Measurements from ENCODE around the gene ATG7.
"Not testable (repeated sequence)": the region's sequence is repeated elsewhere in the genome, so short reads cannot be mapped to it uniquely, and the experiment has no call there.

ATG7 gene

DNA sequence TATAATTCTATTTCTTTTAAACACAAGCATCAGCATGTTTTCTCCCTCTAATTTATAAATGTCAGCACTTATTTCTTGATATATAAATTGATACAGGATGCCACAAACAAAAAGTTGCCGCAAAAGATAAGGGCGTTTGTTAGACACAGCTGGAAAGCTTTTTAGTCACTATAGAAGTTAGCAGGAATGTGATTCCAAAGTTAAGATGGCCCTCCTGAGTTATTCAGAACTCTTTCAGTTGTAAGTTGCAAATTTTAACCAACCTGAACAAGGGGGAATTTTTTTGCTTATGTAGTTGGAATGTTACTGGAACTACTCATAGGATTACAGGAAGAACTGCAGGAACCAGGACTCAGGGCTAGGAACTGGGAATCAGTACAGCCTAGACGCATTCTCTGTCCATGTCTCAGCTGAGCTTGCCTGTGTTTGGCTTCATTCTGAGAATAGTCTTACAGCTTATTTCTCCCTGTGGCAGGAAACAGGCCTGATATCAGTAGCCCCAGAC, 205.3 kb downstream of the ATG7 start:
- DNase-seq, result no peak

DNA sequence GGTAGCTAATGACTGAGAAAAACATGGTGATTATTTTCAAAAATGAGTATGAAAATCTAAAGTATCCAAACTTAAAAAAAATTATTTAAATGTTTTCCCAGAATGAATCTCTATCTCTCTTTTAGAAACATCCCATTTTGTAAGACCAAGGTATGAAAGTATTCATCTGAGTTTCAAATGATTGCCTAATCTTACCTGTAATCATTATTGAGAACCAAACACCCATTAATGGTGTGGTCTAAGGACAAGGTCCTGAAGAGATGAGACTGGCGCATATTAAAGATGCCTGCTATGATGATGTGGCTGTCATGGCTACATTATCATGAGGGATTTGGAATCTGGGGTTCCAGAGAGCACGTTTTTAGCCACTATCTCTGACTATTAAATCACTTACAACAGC, 206.0 kb downstream of the ATG7 start:
- no peak for DNase-seq

DNA sequence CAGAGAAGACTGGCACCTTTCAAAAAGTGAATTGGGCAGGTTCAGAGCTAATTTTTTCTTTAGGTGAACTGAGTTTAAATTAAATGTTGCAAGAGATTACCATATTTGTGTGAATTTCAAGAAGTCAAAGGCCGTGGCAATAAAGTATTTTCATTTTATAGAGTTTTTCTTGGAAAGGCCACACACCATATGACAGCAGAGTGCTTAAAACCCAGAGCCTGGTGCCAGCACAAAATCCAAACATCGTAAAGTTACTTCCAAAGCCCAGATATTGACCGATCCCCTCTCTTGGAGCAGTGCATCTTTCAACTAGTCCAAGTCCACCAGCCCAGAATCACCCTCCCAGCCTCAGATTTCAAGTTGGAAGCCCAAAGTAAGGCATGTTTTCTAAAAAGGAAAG, 207.0 kb downstream of the ATG7 start:
- DNase-seq, result no peak

DNA sequence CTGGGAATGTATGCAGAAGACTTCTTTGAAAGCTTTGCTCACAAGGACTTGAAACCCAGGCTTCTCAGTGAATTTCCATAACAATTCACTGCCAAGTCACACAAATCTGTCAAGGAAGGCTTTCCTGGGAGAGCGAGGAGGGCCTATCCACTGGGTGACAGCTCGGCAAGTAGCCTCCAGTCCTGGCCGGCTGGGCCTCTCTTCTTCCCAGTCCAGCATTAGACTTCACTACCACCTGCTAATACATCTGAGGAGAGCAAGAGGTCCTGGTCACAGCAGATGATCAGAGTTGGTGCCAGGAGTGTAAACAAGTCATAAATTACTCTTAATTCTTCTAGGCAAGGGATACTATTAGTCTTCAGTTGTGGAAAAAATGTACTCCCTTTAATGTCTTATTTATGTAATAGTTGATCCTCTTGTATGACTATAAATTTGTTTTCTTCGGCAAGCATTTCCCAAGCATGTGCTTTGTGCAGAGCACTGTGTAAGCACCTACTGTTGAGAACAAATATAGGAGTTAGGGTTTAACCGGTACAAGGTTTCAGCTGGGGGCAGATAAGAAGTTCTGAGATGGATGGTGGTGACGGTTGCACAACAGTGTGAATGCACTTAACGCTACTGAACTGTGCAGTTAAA, 208.6 kb downstream of the ATG7 start:
- DNase-seq, result no peak

DNA sequence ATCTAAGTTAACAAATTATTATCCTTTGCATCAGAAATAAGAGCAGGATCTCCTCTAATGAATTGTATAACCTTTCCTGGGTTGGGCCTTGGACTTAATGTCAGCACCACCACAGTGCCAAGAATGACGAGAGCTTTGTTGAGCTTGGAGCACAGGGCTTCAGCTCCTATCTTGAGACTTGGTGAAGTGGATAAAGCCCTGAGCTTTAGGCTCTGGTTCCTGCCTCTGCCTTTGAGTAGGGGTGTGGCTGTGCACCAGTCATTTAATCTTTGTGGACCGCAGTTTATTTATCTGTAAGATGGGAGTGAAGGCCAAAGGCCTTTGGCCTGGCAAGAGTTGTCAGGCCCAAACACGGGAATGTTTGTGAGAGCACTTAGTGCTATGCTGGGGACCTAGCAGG, 209.4 kb downstream of the ATG7 start:
- DNase-seq, result no peak

DNA sequence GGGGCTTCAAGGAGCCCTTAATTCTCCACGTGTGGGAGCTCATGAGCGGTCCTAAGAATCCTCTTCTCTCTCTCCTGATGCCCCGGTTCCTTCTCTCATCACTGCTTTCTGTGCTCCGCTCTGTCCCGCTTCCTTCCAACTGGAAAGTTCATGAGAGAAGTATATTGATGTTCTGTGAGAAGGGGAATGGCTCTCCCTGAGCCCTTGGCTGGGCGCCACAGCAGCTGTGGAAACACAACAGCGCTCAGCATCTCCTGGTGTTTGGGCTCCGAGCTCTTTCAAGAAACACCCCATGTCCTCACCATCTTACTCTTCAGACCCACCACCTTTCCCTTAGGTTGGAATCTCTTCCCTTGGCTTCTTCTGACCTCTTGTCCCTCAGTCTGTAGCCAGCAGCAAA, 209.8 kb downstream of the ATG7 start:
- DNase-seq, result no peak

DNA sequence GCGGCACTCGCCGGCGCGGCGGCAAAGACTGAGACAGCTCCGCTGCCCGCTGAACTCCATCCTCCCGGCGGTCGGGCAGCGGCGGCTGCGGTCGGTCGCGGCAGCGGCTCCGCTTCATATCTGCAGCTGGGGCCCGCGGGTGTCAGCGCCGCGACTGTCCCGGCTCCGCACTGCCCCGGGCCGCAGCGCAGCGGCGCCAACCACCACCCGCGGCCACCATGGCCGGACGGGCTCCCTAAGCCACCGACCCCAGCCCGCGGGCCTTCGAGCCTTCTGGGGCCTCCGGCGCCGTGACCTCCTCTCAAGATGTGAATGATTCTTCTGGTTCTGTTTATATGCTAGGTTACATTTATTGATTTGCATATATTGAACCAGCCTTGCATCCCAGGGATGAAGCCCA, 216.2 kb downstream of the ATG7 start:
- DNase-seq, result not testable (repeated sequence)

DNA sequence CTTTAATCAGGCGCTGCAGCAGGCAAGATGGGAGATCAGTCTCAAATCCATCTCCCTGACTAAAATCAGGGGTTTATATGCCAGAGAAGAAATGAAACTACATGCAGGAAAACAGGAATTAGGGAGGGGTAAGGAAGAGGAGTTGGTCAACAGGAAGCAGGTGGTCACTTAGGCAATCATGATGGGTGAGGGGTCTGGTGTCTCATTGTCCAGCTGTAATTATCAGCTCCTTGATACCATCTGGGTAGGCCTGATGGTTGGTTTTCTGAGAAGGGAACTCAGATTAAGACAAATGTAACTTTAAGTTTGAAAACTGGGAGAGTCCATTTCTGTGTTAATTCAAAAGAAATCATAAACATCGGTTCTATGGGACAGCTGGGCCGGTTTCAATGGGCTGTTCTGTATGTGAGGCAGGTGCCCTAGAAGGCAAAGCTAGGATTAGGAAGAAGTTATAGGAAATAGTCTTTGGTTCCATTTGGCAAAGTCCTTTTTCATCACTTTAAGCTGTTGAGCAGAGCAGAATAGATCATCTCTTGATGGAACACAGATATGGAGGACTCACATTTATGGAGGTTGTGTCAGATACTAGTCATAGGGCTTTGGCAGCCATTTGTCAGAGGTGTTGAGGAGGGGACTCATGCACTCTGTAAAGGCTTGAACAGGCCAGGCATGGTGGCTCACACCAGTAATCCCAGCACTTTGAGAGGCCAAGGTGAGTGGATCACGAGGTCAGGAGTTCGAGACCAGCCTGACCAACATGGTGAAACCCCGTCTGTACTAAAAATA, 222.1 kb downstream of the ATG7 start:
- DNase-seq, result no peak

DNA sequence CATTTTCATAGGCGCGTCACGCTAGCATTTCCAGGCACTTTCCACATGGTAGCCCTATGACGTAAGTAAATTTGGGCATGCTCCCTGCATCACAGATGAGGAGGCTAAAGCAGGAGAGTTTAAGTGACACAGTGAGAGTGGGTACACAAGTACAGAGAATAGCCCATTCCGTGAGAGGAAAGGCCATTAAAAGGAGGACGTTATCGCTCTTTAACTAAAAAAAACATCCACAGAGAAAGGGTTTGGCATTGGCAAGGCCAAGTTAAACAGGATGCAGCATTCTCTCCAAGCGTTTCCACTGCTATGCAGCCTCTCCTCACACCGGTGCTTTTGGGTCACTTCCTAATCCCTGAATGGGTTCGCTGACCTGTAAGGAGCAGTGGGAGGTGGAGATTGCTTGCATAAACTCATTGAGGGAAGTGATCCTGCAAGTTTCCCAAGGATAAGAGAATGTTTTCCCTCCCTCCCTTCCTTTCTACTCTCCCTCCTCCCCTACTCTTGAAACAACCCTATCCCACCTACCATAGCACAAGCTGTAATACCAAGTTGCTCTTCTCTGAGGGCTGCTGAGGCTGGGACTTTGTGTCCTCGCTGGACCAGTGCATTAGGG, 223.9 kb downstream of the ATG7 start:
- DNase-seq, result no peak

DNA sequence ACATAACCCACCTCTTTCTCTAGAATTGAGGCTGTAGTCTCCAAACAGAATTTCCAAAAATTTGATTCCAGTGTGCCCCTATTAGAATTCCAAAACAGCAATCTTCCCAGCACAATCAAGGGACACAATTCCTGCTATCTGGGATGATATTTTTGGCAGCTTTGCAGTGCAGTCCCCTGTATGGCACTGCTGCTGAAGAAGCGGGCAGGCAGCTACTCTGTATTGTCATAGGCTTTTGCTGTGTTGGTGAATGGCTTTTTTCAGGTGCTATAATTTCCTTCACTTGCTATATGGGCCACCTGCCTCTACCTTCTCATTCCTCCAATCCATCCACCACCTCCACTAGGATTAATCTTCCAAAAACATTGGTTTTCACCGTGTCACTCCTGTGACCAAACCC, 226.0 kb downstream of the ATG7 start:
- no peak for DNase-seq

DNA sequence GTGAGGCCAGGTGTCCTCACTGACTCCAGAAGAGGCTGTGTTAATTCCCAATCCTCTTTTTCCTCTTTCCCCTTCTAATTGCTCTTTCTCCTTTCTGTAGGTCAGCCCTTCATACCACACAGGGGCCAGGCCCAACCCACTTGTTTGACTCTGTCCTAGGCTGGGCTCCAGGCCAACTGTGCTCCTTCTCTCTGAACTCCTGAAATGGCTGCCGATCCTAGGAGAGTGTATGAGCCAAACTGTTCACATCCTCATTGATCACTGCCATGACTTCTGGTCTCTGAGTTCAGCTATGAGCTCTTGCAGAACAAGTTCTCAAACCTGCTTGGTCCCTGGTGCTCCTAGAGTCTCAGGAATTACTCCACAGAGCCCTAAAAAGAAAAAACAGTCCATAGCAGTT, 226.4 kb downstream of the ATG7 start:
- no peak for DNase-seq

DNA sequence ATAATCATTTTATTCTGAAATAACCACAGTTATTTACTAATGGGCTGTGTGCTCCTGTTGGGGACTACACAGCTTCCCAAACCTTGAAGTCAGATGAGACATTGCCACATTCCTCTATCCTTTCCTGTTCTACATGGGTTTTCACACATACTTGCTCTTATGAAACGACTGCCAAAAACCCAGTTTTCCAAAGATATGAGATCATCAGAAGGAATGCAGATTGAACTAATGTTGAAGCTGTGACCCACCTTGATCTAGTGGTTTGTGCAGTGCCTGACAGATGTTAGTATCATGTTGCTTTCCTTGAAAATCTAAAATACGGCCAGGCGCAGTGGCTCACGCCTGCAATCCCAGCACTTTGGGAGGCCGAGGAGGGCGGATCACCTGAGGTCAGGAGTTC, 226.9 kb downstream of the ATG7 start:
- DNase-seq, result no peak

DNA sequence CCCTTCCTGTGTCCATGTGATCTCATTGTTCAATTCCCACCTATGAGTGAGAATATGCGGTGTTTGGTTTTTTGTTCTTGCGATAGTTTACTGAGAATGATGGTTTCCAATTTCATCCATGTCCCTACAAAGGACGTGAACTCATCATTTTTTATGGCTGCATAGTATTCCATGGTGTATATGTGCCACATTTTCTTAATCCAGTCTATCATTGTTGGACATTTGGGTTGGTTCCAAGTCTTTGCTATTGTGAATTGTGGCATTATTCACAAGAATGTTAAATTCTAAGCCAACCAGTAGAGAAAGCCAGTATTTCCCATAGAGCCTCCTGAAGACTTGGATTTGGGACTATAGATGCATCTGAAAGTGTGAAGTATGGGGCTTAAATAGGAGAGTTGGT, 230.2 kb downstream of the ATG7 start:
- DNase-seq, result not testable (repeated sequence)

DNA sequence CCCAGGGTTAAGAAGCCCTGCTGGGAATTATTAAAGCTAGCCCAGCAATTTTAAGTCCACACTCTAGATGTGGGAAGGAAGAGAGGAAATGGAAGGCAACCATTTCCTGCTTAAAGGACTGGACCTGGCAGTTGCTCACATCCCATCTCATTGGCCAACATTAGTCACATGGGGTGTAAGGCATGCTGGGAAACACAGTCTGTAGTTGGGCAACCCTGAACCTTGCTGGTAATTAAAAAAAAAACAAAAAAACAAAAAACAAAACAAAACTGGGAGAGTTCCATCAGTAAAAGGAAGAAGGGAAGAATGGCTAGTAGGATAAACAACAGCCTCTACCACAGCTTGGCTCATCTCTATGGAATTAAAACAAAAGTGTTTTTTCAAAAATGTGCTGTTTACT, 235.5 kb downstream of the ATG7 start:
- DNase-seq, result no peak

DNA sequence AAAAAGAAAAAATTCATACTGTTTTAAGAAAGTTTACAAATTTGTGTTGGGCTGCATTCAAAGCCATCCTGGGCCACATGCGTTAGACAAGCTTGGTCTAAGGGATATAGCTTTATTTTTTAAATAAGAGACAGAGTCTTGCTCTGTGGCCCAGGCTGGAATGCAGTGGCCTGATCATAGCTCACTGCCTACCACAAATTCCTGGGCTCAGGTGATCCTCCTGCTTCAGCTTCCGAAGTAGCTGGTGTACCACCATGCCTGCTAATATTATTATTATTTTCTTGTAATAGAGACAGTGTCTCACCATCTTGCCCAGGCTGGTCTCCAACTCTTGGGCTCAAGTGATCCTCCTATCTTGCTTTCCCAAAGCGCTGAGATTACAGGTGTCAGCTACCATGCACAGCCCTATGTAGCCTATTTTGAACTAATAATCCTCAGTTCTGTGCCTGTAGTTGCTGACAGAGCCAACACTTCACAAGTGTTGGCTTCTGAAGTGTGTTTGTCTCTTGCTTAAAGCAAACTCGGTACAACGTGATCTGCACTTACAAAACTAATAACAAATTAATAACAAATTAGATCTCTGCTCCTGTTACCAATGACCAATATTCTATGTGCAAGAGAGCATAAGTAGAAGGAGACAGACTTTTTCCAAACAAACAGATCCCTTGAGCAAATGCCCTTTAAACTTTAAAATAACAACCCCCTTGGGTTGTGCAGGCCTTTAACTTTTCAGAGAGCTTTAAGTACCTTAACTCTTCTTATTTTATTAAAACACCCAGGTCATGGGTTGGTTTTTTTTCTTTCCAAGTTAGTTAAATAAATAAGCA, 236.4 kb downstream of the ATG7 start:
- DNase-seq, result no peak

DNA sequence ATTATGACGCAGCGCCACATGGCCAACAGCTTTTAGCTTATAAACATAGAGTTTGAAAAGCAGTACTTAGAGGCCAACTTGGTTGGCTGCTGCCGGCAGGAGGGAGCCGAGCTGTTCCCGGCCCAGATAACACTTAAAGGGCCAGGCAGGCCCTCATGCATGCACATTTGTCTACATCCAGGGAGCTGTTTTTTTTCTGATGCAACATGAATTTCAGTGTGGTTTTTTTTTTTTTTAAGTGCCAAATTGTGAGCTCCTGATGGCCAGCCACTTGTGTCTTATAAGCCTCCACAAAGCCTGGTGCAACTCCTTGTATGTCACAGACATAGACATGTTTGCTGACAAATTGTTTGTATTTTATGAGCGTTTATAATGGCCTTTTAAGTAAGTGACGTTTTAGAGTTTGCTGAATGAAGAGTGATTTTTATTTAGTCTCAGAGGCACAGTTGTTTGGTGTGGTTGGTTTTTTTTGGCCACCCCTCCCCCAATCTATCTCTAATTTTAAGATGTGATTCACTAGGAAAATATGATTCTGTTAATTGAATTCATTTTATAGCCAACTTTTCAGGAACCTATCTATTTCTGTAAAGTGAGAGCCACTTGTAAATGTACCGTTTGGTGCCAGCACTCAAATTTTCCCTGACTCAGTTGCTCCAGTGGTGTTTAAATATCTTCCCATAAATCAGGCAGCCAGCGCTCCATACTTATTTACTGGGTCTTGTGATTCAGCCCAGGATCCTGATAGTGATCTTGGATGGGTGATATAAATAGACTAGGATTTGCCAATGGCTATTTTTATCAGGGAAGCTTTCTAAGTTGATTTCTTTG, 237.2 kb downstream of the ATG7 start:
- no peak for DNase-seq

DNA sequence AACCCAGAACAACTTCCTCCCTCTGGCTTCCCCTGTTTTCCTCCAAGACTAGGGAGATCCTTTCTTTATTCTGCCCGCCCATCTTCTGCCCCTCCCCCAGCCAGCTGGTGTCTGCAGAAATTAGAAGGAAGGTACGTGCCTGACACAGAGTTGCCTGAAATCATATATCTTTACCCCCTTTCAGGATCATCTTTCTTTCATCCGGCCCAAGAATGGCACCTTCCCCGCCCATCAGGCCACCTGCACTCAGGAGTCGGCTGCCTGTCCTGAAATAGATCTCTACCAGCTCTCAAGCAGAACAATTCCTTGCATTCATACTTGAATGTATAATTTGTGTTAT, 237.8 kb downstream of the ATG7 start:
- DNase-seq, result no peak

DNA sequence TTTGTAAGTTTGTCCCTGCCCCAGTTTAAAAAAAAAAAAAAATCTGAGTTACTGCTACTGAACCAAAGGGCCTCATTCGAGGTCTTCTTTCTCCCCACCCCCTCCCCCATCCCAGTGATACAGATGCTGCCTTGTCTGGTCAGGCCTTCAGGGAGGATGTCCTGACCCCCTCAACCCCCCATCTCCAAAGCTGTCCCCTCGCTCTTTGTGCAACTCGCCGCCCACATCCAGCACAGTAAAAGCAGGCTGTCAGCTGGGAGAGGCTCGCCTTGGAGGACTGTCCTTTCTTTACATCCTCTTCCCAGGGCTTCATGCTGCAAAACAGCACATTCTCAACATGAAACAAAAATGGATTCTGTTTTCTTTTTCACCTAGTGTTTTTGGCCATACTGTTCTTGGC, 238.2 kb downstream of the ATG7 start:
- no peak for DNase-seq

DNA sequence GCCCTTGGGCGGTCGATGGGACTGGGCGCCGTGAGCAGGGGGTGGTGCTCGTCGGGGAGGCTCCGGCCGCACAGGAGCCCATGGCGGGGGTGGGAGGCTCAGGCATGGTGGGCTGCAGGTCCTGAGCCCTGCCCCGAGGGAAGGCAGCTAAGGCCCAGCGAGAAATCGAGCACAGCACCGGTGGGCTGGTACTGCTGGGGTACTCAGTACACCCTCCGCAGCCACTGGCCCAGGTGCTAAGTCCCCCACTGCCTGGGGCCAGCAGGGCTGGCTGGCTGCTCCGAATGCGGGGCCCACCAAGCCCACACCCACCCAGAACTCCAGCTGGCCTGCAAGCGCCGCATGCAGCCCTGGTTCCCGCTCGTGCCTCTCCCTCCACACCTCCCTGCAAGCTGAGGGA, 239.4 kb downstream of the ATG7 start:
- not testable (repeated sequence) for DNase-seq

DNA sequence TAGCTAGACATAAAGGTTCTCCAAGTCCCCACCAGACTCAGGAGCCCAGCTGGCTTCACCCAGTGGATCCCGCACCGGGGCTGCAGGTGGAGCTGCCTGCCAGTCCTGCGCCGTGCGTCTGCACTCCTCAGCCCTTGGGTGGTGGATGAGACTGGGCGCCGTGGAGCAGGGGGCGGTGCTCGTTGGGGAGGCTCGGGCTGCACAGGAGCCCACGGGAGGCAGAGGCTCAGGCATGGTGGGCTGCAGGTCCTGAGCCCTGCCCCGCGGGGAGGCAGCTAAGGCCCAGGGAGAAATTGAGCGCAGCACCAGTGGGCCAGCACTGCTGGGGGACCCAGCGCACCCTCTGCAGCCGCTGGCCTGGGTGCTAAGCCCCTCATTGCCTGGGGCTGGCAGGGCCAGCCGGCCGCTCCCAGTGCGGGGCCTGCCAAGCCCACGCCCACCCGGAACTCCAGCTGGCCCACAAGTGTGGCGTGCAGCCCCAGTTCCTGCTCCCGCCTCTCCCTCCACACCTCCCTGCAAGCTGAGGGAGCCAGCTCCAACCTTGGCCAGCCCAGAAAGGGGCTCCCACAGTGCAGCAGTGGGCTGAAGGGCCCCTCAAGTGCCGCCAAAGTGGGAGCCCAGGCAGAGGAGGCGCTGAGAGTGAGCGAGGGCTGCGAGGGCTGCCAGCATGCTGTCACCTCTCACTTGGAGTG, 241.1 kb downstream of the ATG7 start:
- not testable (repeated sequence) for DNase-seq

DNA sequence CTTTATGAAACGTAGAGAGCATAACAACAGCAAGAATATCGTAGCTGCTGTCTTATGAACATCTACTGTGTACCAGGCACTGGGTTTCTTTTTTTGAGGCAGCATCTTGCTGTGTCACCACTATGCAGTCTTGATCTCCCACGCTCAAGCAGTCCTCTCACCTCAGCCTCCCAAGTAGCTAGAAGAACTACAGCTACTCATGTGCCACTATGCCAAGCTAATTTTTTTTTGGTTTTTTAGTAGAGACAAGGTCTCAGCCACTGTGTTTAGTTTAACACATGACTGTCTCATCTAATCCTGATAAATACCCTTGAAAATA, 241.6 kb downstream of the ATG7 start:
- DNase-seq, result no peak

DNA sequence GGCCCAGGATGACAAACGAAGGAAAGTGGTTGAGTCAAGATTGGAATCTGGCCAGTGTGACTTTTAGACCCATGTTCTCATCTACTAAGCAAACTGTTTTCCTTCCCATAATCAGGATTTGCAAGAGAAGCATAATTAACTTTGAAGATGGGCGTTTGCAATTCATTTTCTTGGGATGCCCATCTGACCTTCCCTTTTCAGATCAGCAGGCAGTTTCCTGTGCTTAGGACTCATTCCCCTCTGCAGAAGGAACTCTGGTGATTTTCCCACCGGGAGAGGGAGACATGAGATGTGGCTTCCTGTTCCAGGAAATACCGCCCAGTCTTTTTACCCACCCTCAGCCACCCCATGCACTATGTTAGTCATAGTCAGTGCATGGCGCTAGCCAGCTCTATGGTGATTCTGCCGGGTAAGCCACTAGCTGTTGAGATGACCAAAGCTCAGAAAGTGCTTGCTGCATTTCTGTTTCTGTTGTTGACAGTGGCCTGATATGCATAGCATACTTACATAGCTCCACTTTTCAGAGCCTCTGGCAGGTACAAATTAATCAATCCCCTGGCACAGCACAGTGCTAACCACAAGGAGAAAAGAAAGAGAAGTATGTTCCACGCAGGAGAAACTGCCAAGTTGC, 242.1 kb downstream of the ATG7 start:
- DNase-seq, result no peak

Measured in NCI-H526 (cell line).